K562 (cell line): ENCODE measurements around the gene GPX6. TPM values are rescaled to one million over a fixed set of nuclear protein-coding genes. Genes with fewer than 3 reads are reported as not detected.

Experiments
- ATF7 ChIP-seq: fragments of 450-650 bp; IDR thresholded peaks from 2 replicates; pipeline ENCODE4 v1.7.1; 2014; ENCODE audit warnings: mild to moderate bottlenecking, moderate library complexity
- CBX3 ChIP-seq, 2 experiments: IDR thresholded peaks; 1 replicate in 1 of 2; 2 replicates in 1 of 2; pipeline ENCODE4 v1.6.1; 2012; ENCODE audit warnings: inconsistent platforms in 2 of 2, low read length in 2 of 2, borderline replicate concordance in 1 of 2, control low read depth in 1 of 2
- CREM ChIP-seq: IDR thresholded peaks from 2 replicates; pipeline ENCODE4 v1.6.1; 2014; ENCODE audit warnings: antibody characterized with exemption, low read depth
- ELF2 ChIP-seq: fragments of 250-450 bp; sonication (Bioruptor Pico); IDR thresholded peaks from 2 replicates; pipeline ENCODE4 v1.5.0; 2021; ENCODE audit warnings: mild to moderate bottlenecking
- FOXA3 ChIP-seq, 2 experiments: fragments of 450-650 bp in 1 of 2; sonication (generic) in 1 of 2; formaldehyde crosslinking; IDR thresholded peaks in 1 of 2; conservative IDR thresholded peaks in 1 of 2; 2 replicates each; pipeline versions ENCODE4 v1.4.0 to v1.8.0; 2020 to 2022; ENCODE audit warnings: mild to moderate bottlenecking in 2 of 2, missing genetic modification reagents in 1 of 2
- HMG20B ChIP-seq: fragments of 250-450 bp; sonication (Bioruptor Pico); IDR thresholded peaks from 2 replicates; pipeline ENCODE4 v1.5.0; 2021; ENCODE audit warnings: mild to moderate bottlenecking
- HNRNPK ChIP-seq: fragments of 200-400 bp; formaldehyde crosslinking; IDR thresholded peaks from one replicate; pipeline ENCODE4 v1.6.1; 2018; ENCODE audit warnings: mild to moderate bottlenecking, low read depth, low read length; ENCODE audit not compliant: poor library complexity, severe bottlenecking
- ILK ChIP-seq: fragments of 450-650 bp; IDR thresholded peaks from 2 replicates; pipeline ENCODE4 v1.6.1; 2016; ENCODE audit warnings: missing genetic modification characterization, low read depth, mild to moderate bottlenecking, missing compliant biosample characterization, moderate library complexity, borderline replicate concordance
- JUN ChIP-seq, 2 experiments: sonication (generic) in 1 of 2; formaldehyde crosslinking in 1 of 2; IDR thresholded peaks; 2 replicates each; pipeline versions ENCODE4 v1.6.1 to v1.8.0; 2012 to 2022; ENCODE audit warnings: borderline replicate concordance in 2 of 2, mild to moderate bottlenecking in 2 of 2, improper control_type of control experiment in 1 of 2, low read depth in 1 of 2, low read length in 1 of 2, missing genetic modification reagents in 1 of 2
- NFIC ChIP-seq: fragments of 450-650 bp; IDR thresholded peaks from 2 replicates; pipeline ENCODE4 v1.6.1; 2017; ENCODE audit warnings: mild to moderate bottlenecking, inconsistent platforms
- NKRF ChIP-seq: fragments of 450-650 bp; IDR thresholded peaks from 2 replicates; pipeline ENCODE4 v1.6.1; 2016; ENCODE audit warnings: borderline replicate concordance
- RB1 ChIP-seq: fragments of 450-650 bp; IDR thresholded peaks from 2 replicates; pipeline ENCODE4 v1.6.1; 2017; ENCODE audit warnings: low read depth, mild to moderate bottlenecking
- RERE ChIP-seq: sonication (generic); formaldehyde crosslinking; IDR thresholded peaks from 2 replicates; pipeline ENCODE4 v1.8.0; 2023; ENCODE audit warnings: missing genetic modification reagents, mild to moderate bottlenecking, borderline replicate concordance
- RNF2 ChIP-seq: sonication (generic); IDR thresholded peaks from 2 replicates; pipeline ENCODE4 v1.6.1; 2016
- TEAD1 ChIP-seq, 2 experiments: fragments of 450-650 bp in 1 of 2; sonication (generic) in 1 of 2; formaldehyde crosslinking; IDR thresholded peaks; 2 replicates each; pipeline versions ENCODE4 v1.4.0 to v1.8.0; 2020 to 2022; ENCODE audit warnings: mild to moderate bottlenecking in 2 of 2, missing genetic modification reagents in 1 of 2
- TEAD4 ChIP-seq, 2 experiments: sonication (generic) in 1 of 2; formaldehyde crosslinking in 1 of 2; IDR thresholded peaks; 2 replicates each; pipeline versions ENCODE4 v1.6.1 to v1.8.0; 2012 to 2022; ENCODE audit warnings: borderline replicate concordance in 1 of 2, inconsistent platforms in 1 of 2, low read length in 1 of 2, mild to moderate bottlenecking in 1 of 2, missing genetic modification reagents in 1 of 2
- ZNF274 ChIP-seq: IDR thresholded peaks from 2 replicates; pipeline ENCODE4 v1.6.1; 2011; ENCODE audit warnings: low read depth, mild to moderate bottlenecking, low read length, moderate library complexity, borderline replicate concordance
- polyA plus RNA-seq, 8 experiments: library from polyadenylated mRNA; depleted of rRNA in 4 of 8; stranded (reverse) in 5 of 8; unstranded in 3 of 8; fragments of >200 nt; fragmentation: Nextera tagmentation in 2 of 8; fragmentation: Illumina TruSeq in 1 of 8; extraction: Ambion mirVana in 2 of 8; extraction: Trizol in 1 of 8; gene quantifications; 2 replicates each; pipeline versions ENCODE4 v1.2.1 to v1.2.3, GENCODE V29; 2011 to 2014; ENCODE audit warnings: inconsistent platforms in 1 of 8, missing spikeins in 1 of 8
- total RNA-seq, 7 experiments: library from RNA; depleted of rRNA in 6 of 7; stranded (reverse); fragments of >200 nt in 6 of 7; fragmentation: Illumina TruSeq in 2 of 7; extraction: Trizol in 2 of 7; gene quantifications; 2 replicates each; pipeline versions ENCODE4 v1.2.1 to v1.2.3, GENCODE V29; 2011 to 2021; ENCODE audit warnings: low replicate concordance in 1 of 7

GPX6 gene
- total and polyA plus RNA-seq, 9 of the 15 experiments (the other 6 are each of a cell fraction or from before 2014, with no cell fraction given), result not detected

GRCh38 chr6:28474441-28475219 is 41.0 kb downstream of the GPX6 start (continued):
- peak; percentile 87 for TF ChIP-seq TEAD4 (IDR thresholded peaks at IDR 0.05; ENCODE audit: low read length)
- no peak for TF ChIP-seq TEAD4 (CRISPR knock-in tag; IDR thresholded peaks at IDR 0.05; ENCODE audit: borderline replicate concordance)
- TF ChIP-seq RERE (CRISPR knock-in tag), result no peak
- no peak; the same call in 1 of the 2 replicates for TF ChIP-seq ZNF274
- no peak for TF ChIP-seq HMG20B (CRISPR knock-in tag)
- TF ChIP-seq CBX3 (IDR thresholded peaks at IDR 0.05; ENCODE audit: borderline replicate concordance in 1 of 2, low read length in 2 of 2), result peak in 1 of 2 experiments; percentile 37; a peak in 1 of 3 replicates
- TF ChIP-seq NFIC, result peak; percentile 89
- 0 out of 2 replicates have a peak, but pooled peaks have one; percentile 35 for TF ChIP-seq NKRF
- TF ChIP-seq JUN (IDR thresholded peaks at IDR 0.05; ENCODE audit: borderline replicate concordance, low read depth, low read length), result 0 out of 2 replicates have a peak, but pooled peaks have one; percentile 50
- TF ChIP-seq JUN (CRISPR knock-in tag; IDR thresholded peaks at IDR 0.05; ENCODE audit: borderline replicate concordance), result no peak
- peak; percentile 24 to 72; a peak in 1 of 4 replicates for TF ChIP-seq TEAD1 (CRISPR knock-in tag; IDR thresholded peaks at IDR 0.05)
- no peak for TF ChIP-seq HNRNPK
- peak; percentile 51 to 78; a peak in 3 of 4 replicates for TF ChIP-seq FOXA3 (CRISPR knock-in tag; conservative IDR thresholded peaks at IDR 0.05 in 1 of 2, IDR thresholded peaks at IDR 0.05 in 1 of 2)
- TF ChIP-seq CREM, result peak; percentile 41; the same call in 1 of the 2 replicates
- TF ChIP-seq ELF2 (CRISPR knock-in tag), result peak; percentile 46; the same call in 1 of the 2 replicates
- peak; percentile 75 for TF ChIP-seq ATF7
- TF ChIP-seq ILK (tag), result peak; percentile 51; the same call in 1 of the 2 replicates
- TF ChIP-seq RB1, result peak; percentile 60; the same call in 1 of the 2 replicates
- TF ChIP-seq RNF2, result peak; percentile 43; the same call in 1 of the 2 replicates
